HG03520 (cell line): ENCODE results near the gene RARG.

ENCODE experiments used
- ATAC-seq: cut with Tn5 transposase; IDR thresholded peaks from one replicate; pipeline ENCODE4 v1.9.1; 2021; ENCODE audit warnings: mild to moderate bottlenecking, moderate library complexity; ENCODE audit not compliant: unreplicated experiment

The RARG gene

GRCh38 chr12:53224061-53224896 lies 7.7 kb downstream of the RARG start:
- no peak for ATAC-seq

GRCh38 chr12:53223389-53224060 lies 8.5 kb downstream of the RARG start:
- no peak for ATAC-seq

GRCh38 chr12:53222806-53223261 lies 9.2 kb downstream of the RARG start:
- no peak for ATAC-seq

GRCh38 chr12:53222170-53222721 lies 9.8 kb downstream of the RARG start:
- ATAC-seq = no peak

- no peak for ATAC-seq
These were observed 10.6 kb downstream of the RARG start for GRCh38 chr12:53221203-53222080.

- ATAC-seq = peak; percentile 38
These were observed 11.3 kb downstream of the RARG start for GRCh38 chr12:53220694-53221202.

- ATAC-seq = peak; percentile 27
These were observed 11.9 kb downstream of the RARG start for GRCh38 chr12:53219956-53220693.

GRCh38 chr12:53219292-53219955 lies 12.6 kb downstream of the RARG start:
- peak; percentile 14 for ATAC-seq

GRCh38 chr12:53218551-53219291 lies 13.3 kb downstream of the RARG start:
- ATAC-seq = no peak

GRCh38 chr12:53217931-53218307 lies 14.1 kb downstream of the RARG start:
- no peak for ATAC-seq

- no peak for ATAC-seq
These were observed 14.7 kb downstream of the RARG start for GRCh38 chr12:53217051-53217930.

GRCh38 chr12:53215497-53215896 lies 16.5 kb downstream of the RARG start:
- ATAC-seq = no peak

GRCh38 chr12:53214687-53215455 lies 17.1 kb downstream of the RARG start:
- no peak for ATAC-seq

- no peak for ATAC-seq
These were observed 17.8 kb downstream of the RARG start for GRCh38 chr12:53214221-53214620.

- ATAC-seq = no peak
These were observed 18.7 kb downstream of the RARG start for GRCh38 chr12:53213348-53213747.

- no peak for ATAC-seq
These were observed 19.1 kb downstream of the RARG start for GRCh38 chr12:53212931-53213330.
